NOMO-1 treated with dmso at 0.1 percent for 144 hours (cell line): Measurements from ENCODE around the gene ZNF445.
"Not testable (repeated sequence)": the region's sequence is repeated elsewhere in the genome, so short reads cannot be mapped to it uniquely, and the experiment has no call there.

ENCODE experiments used
- DNase-seq: peaks from one replicate; lab custom pipeline; 2025; ENCODE audit not compliant: unreplicated experiment; lab: John Stamatoyannopoulos, UW

Gene ZNF445

GRCh38 chr3:44402548-44402947 lies 74.9 kb downstream of the ZNF445 start:
- no peak for DNase-seq

- DNase-seq, result no peak
Measured at GRCh38 chr3:44400771-44401170, 76.7 kb downstream of the ZNF445 start.

- no peak for DNase-seq
Measured at GRCh38 chr3:44398853-44399252, 78.6 kb downstream of the ZNF445 start.

- DNase-seq, result not testable (repeated sequence)
Measured at GRCh38 chr3:44398271-44398670, 79.2 kb downstream of the ZNF445 start.

- DNase-seq, result no peak
Measured at GRCh38 chr3:44396200-44397171, 81.0 kb downstream of the ZNF445 start.

- DNase-seq, result no peak
Measured at GRCh38 chr3:44395714-44396113, 81.8 kb downstream of the ZNF445 start.

GRCh38 chr3:44392489-44392888 lies 85.0 kb downstream of the ZNF445 start:
- no peak for DNase-seq

GRCh38 chr3:44387404-44387803 lies 90.1 kb downstream of the ZNF445 start:
- no peak for DNase-seq
